Activated CD4-positive, alpha-beta T cell treated with anti-CD3 and anti-CD28 coated beads, Interleukin-2, amount 50 U/mL, for 48 hours (primary cell): ENCODE data around the gene ARL5A.
"Not testable (repeated sequence)": the region's sequence is repeated elsewhere in the genome, so short reads cannot be mapped to it uniquely, and the experiment has no call there.

ENCODE experiments used
- DNase-seq, 2 experiments: peaks; one replicate each; pipeline ENCODE4 v3.0.0-alpha.2; 2020

ARL5A gene

DNA sequence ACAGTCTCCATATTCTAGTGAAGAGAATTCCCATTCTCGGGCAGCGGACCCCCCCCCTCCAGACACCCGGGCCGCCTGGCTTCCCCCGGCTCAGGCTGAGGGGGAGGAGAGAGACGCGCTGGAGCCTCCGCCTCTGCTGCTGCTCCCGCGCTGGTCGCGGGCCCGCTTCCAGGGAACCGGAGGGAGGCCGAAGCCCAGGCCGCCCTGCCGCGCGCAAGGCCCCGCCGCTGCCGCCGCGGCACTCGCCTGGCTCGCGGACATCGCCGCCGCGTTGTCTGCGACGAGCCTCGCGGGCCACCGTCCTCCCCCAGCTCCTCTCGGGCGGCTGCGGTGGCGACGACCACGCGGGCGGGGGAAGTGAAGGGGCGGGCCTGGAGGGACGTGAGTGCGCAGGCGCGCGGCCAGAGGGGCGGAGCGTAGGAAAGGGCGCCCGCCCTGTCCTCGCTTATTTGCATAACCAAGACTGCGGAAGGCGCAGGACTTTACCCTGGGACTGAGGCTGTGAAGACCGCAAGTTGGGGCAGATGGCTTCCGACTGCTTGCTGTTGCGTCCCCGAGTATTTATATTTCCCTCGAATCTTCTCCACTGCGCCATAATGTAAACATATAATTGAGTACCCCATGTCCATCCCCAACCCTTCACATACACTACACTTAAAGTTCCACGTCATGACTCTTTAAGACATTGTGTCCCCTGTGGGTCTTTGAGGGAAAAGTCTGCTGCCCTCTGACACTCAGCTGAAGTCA lies at the start of gene ARL5A:
Gene ARL5A (minus strand): TSS at position 279 of the 747 bp plus-strand sequence. CDS start 245 bp downstream, at position 34.
- DNase-seq, result peak; percentile 90 to 93

- not testable (repeated sequence) for DNase-seq
Observed at GRCh38 chr2:151875631-151876030, 47.4 kb upstream of the ARL5A start.

GRCh38 chr2:151872463-151872862 lies 44.2 kb upstream of the ARL5A start:
- no peak for DNase-seq

DNA sequence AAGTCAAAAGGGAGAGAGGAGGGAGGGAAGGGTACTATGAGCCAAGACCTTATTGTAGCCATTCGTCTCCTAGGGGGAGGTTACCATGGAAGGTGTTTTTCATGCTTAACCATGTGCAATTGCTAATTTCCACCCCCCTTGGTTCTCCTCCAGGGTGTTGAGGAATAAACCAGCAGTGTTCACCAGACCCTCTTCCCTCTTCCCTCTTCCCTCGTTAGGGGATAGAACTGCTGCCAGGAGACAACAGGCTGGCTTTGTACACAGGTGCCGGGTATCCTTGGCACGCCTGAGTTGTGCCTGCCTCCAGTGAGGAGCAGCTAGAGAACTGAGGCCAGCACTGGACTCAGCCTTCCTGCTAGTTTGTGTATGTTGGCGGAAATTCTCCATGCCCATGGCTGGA lies 41.1 kb upstream of the ARL5A start:
- DNase-seq, result no peak

- no peak for DNase-seq
Observed at GRCh38 chr2:151862700-151863099, 34.5 kb upstream of the ARL5A start.

GRCh38 chr2:151861174-151861573 lies 33.0 kb upstream of the ARL5A start:
- no peak for DNase-seq

DNA sequence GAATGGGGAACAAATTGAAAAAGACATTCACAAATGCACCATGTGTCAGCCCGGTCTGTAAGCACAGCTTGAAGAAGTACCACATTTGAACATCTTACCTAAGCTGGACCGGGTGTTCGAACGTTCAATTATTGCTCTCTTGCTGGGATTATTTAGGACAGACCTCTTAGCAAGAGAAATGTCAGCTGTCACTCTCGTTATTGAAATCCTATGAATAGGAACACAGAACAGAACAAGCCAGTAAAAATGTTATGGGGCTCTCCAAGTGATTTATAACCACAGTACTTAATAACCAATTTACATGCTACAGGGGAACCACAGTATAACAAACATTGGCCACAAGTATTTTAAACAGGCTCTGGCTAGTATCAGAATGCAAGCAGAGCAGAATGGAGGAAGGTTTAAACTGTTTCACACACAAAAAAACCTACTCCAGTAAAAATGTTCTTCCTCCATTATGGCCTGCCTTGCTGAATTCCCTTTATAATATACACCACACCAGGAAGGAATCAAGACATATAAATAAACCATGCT lies 32.5 kb upstream of the ARL5A start:
- DNase-seq, result no peak

GRCh38 chr2:151860210-151860609 lies 32.0 kb upstream of the ARL5A start:
- DNase-seq, result no peak

DNA sequence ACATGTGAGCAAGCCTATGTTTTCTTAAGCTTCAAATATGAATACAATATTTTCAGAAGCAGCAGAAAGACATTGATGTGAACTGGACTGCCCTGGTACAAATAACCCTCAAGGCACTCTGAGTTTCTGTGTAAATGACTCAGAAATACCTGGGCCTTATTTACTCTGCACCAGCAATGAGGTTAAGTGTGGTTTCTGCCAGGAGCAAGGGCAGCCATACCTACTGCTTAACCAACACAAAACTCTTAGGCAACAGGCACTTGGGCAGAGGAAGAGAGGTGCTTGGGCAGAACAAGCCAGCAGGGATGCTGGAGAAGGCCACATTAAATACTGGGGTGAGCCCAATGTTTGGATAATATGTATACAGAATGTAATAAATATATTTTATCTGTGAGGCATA lies 29.4 kb upstream of the ARL5A start:
- no peak for DNase-seq

DNA sequence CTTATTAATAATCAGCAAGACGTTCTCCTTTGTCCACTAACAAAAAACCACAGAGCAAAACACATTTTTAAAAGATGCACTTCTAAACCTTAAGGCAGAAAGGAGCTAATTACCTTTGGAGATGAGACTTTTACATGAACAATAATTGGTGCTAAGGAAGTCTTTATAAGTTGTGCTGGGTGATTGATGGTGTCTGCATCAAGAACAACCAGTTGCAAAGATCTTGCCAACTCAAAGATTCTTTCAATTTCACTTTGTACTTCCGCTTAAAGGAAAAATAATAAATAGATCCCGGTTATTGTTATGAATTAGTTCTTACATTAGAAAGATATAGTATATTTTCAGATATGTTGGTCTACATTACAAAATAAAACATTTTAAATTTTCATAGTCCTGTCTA lies 26.9 kb upstream of the ARL5A start:
- no peak for DNase-seq

- no peak for DNase-seq
Observed at GRCh38 chr2:151853070-151853758, 25.0 kb upstream of the ARL5A start.

- no peak for DNase-seq
Observed at GRCh38 chr2:151852260-151853069, 24.2 kb upstream of the ARL5A start.

GRCh38 chr2:151851761-151852160 lies 23.5 kb upstream of the ARL5A start:
- no peak for DNase-seq

DNA sequence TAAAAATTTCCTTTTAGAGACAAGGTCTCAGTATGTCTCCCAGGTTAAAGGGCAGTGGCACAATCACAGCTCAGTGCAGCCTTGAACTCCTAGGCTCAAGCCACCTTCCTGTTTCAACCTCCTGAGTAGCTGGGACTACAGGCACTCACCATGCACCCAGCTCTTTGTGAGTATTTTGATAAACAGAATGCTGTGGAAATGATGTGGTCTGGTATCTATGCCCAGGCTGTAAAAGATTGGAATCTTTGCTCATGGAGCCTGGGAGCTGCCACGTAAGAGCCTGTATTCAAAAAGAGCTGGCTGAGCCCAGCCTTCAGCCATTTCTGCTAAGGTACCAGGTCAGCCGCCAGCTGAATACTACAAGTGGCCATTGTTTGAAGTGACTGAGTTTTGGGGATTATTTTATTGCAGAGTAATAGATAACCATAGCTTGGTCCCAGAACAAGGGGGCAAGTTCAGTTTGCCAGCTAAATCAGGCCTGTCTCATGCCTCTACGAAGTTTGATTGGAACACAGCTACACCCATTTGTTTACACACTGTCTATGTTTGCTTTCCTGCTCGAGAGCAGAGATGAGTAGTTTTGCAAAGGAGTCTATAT lies 21.3 kb upstream of the ARL5A start:
- no peak for DNase-seq

- no peak for DNase-seq
Observed at GRCh38 chr2:151845884-151846283, 17.7 kb upstream of the ARL5A start.

DNA sequence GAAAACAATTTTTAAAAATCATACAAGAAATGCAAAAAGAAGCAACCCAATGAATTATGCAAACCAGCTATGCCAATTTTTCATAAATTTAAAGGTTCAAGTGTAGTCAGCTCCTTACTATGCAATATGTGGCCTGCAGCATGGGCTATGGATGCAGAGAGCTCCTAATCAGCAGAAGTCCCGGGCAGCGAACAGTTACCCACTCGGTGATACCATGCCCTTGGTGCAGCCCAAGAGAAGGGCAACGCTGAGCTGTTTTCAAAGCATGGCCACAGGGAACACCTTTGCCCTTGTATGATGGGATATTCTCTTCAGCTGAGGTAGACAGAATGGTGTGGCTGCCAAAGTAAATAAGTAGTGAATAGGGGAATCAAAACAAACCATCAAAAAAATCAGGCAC lies 17.3 kb upstream of the ARL5A start:
- no peak for DNase-seq

DNA sequence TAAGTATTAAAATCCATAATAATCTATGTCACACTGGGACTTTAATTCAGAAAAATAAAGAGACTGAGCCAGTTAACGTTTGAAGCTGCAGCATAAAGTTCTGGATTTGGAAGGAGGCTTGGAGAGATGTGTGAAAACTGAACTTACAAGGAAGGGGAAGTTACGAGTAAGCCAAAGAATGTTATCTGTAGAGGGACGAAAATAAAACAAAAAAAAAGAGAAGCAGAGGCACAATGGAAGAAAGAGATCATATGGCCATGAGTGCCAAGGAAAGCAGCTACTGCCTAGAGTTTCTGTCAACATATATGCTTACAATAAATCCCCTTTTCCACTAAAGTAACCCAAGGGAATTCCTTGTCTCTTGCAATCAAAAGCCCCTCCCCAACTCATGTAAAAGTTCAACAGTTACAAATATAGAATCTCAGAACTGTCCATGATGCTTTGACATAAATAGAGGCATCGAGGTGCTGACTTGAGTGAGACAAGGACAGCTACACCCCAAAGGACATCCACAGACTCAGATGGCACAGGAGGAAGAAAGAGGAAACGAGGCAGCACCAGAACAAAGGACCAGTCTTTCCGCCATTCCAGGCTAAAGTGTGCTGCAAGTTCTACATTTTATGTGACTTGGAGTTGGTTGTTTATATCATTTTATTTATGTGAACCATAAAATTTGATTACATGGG lies 16.1 kb upstream of the ARL5A start:
- DNase-seq, result no peak

- no peak for DNase-seq
Observed at GRCh38 chr2:151843691-151844061, 15.5 kb upstream of the ARL5A start.

GRCh38 chr2:151842830-151843690 lies 14.8 kb upstream of the ARL5A start:
- no peak for DNase-seq

DNA sequence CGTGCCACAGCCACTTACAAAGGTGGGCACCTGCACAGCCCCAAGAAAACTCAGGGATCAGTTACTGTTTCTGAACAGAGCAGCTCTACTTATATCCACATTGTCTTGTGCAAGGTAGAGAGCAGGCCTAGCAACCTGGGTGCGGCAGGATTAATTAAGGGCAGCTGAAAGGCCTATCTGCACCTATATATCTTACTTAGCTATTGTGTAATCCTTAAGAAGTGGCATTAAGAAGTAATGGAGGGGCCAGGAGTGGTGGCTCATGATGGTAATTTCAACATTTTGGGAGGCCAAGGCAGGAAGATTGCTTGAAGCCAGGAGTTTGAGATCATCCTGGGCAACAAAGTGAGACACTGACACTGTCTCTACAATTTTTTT lies 12.8 kb upstream of the ARL5A start:
- DNase-seq, result no peak
